NCI-H1105 (cell line): ENCODE data around the gene CRHBP.
A peak's percentile ranks its signal among the peaks of the same experiment; 100 is the strongest.
"Not testable (repeated sequence)": the region's sequence is repeated elsewhere in the genome, so short reads cannot be mapped to it uniquely, and the experiment has no call there.

Source experiments
- DNase-seq: peaks from one replicate; lab custom pipeline; 2025; lab: John Stamatoyannopoulos, UW

The CRHBP gene

DNA sequence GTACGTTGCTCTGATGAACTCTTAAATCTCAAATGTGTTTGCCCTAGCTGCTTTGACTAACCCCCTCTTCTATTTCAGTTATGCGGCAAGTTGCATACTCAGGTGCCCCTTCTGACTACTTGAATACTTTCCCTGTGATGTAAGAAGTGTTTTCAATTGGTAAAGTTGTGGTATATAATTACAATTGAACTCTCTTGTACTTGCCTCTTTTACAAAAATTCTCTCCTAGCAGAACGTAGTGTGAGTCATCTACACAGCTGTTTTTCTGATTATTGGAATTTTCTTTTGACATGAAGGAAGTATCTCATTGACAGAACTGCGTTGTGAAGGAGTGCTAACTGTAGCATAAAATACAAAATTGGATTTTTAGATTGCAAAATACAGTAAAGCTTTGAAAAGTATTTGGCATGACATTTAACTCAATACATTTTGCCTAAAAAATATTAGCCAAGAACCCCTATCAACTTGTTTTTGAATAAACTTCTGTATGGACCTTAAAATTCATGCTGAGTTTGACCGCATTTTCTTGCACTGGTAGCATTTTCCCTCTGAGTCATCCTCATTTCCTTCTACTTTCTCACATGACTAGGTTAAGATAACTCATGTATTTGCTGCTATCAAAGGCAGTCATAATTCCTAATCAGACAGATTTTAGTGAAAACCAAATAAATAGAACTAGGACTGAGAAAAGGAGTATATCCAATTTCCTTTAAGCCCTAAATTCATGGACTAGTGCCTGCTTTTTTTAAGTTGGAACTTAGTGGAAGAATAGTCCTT lies 6.3 kb downstream of the CRHBP start:
- DNase-seq = no peak

DNA sequence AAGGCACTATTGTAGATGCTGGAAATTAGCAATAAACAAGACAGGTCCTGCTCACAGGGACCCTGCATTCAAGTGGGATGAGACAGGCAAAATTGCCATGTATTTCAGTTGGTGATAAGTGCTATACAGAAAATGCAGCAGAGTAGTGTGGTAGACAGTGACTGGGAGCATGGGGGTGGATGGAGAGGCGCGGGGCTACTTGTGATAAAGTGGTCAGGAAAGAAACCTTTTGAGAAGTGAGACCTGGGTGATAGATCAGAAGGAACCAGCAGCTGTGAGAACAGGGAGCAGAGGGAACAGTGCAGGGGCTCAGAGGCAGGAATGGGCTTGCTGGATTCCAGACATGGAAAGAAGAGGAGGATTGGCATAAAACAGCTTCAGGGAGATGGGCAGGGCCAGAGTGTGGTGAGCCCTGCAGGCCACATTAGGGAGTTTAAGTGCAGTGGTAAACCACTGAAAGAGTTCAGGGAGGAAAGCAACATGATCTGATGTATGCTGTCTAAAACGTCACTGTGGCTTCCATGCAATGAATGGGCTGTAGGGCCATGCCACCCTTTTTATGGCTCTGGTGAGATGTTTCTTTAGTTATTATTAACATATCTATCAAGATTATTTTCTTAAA lies 7.3 kb downstream of the CRHBP start:
- no peak for DNase-seq

DNA sequence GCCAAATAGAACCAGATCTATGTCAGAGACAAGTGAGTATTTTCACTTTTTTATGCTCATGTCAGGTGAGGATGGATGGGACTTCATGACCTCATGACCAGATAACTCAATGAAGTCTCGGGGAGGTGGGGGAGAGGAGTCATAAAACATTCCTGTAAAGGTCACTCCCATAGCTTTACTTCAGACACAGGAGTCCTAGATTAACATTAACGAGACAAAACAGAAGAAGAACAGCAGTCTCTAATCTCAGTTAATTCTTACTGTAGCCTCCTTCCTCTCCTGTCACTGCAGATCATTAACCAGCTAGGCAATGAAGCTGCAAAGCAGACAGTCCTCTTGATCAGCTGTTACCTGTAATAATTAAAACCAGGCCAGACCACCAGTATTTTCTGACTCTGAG lies 11.2 kb downstream of the CRHBP start:
- DNase-seq = no peak

- DNase-seq = no peak
Measured at GRCh38 chr5:76971511-76971910, 18.7 kb downstream of the CRHBP start.

DNA sequence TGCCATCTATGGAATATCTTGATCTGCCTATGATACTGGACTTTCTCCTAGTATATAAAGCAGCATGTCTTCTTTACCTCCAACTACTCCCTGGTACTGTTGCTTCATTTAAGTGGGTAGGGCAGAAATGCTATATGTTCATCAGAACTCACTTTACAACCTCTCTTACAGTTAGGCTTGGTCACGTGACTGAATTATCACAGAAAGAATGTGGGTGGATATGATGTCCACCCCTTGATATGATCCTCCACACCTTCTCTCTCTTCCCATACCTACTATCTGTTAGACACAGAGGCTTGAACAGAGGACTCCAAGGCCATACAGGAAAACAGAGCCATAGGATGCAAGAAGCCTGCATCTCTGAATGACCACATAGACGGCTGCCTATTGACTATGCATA lies 19.8 kb downstream of the CRHBP start:
- DNase-seq = no peak

DNA sequence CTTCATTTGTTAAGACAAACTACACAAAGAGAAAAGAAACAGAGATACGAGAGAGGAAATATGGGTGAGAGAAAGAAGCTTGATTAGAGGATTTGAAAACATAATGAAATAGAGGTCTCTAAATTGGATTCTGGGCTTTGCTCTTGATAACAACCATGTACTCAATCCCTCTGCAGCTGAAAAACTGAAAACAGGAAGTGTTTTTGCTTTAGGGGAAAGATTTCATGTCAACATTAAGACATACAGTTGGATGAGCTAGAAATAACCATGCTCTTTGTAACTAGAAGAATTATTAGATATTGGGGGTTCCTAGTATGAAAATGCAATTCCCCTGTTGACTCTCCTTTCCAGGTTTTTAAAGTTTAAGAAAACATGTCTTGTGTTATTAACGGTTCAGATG lies 21.9 kb downstream of the CRHBP start:
- no peak for DNase-seq

- DNase-seq = no peak
Measured at GRCh38 chr5:76978869-76979268, 26.0 kb downstream of the CRHBP start.

DNA sequence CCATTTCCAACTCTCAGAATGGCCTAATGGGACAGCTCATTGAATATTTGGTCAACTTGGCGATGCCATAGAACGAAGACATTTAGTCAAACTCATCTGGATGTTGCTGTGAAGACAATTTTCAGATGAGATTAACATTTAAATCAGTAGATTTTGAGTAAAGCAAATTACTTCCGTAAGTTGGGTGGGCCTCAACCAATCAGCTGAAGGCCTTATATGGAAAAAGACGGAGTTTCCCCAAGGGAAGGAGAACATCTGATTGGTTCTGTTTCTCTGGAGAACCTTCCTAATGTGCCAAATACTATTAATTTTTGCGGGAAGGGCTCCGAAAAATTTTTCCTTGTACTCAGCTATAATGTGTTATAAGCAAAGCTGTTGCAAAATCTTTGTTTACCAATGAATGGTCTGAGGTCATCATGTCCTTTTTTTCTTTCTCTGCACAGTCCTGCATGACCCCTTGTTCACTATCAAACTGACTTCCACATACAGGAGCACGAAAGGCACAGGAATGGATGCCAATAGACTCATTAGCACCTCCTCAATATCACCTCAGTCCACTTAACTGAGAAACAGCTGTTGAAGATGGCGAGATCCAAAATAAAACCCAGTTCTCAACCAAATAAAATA lies 27.8 kb downstream of the CRHBP start:
- DNase-seq = no peak

- DNase-seq = no peak
Measured at GRCh38 chr5:76982450-76982849, 29.6 kb downstream of the CRHBP start.

DNA sequence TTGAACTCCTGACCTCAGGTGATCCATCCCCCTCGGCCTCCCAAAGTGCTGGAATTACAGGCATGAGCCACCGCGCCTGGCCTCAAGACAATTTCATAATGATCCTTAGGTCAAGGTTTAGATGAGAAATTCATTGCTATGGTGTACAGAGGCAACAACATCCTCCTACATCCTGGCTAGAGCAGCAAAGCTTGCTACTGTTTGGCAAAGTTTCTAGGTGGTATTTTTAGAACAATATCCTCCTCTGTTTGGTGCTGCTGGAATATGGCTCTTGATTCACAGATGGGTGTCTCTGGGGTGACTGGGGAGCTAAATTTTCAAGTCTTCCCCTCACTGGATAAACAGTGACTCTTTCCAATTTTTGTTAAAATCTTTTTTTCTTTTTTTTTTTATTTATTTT lies 30.6 kb downstream of the CRHBP start:
- no peak for DNase-seq

DNA sequence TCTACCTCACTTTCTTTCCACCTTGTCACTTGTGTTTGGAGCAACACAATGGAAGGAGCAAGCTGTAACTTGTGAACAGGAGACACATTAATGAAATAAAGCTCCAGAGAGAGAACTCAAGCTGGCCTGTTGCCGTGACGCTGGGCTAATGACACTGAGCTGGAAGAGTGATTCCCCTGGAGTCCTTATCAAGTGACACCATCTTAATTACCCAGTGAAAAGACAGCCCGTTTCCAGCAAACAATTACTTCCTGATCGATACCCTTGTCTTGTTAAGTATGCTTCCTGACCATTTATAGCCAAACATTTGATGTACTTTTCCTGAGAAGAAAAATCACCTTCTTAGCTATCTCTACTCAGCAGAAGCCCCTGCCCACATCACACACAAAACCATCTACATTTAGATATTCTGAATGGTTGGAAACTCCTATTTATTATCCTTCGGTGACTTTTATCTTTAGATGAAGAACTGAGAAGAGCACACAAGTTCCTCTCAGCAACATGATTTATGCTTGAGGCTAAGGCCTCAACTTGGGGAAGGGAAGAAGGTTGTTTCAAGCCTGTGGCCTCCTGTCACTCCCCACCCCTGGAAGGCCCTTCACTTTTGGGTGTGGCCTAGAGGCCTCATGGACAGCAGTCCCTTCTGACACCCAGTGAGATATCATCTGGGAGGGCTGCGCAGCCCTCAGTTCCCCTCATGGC lies 34.1 kb downstream of the CRHBP start:
- DNase-seq = peak; percentile 64

DNA sequence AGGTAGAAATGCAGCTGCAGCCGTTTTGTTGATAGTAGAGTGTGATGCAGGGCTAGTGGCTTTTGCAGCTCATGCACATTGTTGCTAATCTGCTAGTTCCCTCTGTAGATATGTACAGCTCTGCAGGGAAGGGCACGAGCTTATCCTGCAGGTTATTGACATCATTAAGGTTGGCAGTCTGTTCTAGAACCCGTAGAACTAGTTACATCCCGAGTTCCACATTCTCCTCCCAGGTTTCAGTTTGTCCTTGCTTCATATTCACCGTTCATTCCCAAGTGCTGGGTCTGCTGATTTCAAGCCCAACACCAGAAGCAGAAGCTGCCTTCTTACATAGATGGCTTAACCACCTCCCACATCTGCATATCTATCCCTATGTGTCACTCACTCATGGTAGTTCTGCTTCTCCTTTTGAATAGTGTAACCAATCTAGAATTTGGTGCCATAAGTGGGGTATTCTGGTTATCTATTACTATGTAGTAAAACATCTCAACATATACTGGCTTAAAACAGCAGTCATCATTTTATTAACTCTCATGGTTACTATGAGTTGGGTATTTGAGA lies 38.1 kb downstream of the CRHBP start:
- DNase-seq = no peak

GRCh38 chr5:76993436-76993835 lies 40.6 kb downstream of the CRHBP start:
- not testable (repeated sequence) for DNase-seq

- DNase-seq = no peak
Measured at GRCh38 chr5:76994337-76994736, 41.5 kb downstream of the CRHBP start.

DNA sequence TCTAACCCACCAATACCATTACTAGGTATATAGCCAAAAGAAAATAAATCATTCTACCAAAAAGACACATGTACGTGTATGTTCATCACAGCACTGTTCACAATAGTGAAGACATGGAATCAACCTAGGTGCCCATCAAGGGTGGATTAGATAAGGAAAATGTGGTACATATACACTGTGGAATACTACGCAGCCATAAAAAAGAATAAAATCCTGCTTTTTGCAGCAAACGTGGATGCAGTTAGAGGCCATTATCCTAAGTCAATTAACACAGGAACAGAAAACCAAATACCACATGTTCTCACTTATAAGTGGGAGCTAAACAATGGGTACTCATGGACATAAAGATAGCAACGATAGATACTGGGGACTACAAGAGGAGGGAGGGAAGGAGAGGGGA lies 45.4 kb downstream of the CRHBP start:
- not testable (repeated sequence) for DNase-seq

- no peak for DNase-seq
Measured at GRCh38 chr5:76999451-76999850, 46.6 kb downstream of the CRHBP start.

GRCh38 chr5:77003246-77003645 lies 50.4 kb downstream of the CRHBP start:
- no peak for DNase-seq

DNA sequence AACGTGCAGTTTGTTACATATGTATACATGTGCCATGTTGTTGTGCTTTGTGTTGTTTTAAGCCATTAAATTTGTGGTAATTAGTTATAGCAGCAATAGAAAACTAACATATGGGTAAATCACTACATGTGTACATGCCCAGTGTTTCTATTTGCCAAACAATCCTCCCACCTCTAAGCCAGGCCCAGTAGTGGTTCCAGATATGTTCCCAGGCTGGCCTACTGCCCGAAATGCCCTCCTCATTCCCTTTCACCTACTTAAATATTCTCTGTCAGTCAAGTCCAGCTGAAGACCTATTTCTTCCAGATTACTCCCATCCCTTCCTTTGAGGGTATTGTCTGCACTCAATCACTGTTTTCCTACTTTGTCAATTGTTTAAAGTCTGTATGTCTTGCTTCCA lies 53.3 kb downstream of the CRHBP start:
- DNase-seq = no peak

- DNase-seq = no peak
Measured at GRCh38 chr5:77008413-77008812, 55.6 kb downstream of the CRHBP start.

- DNase-seq = no peak
Measured at GRCh38 chr5:77010243-77010642, 57.4 kb downstream of the CRHBP start.

GRCh38 chr5:77011498-77011897 lies 58.7 kb downstream of the CRHBP start:
- DNase-seq = no peak

DNA sequence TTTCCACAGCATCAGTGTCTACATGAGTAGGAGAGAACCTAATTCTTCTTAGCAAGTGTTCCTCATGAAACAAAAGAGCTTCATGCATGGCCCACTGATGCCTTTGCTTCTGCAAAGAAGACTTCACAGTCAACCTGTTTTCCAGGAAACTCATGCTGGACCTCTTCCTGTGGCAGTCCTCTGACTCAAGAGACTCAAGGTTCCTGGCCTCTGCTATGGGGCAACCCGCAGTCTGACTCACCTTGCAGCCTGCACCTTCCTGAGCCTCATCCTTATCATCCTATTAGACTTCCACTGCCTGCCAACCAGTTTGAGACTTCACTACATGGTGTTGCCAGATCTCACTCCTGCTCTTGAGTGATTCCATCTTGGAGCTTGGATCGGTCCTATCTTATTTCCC lies 59.8 kb downstream of the CRHBP start:
- no peak for DNase-seq
